ENCODE results near the gene RAB23. TPM values are rescaled to one million over a fixed set of nuclear protein-coding genes. Genes with fewer than 3 reads are reported as not detected.

The RAB23 gene
- total and polyA plus RNA-seq, 2 experiments from 2014 or later = 5.2 to 16.7 TPM

DNA sequence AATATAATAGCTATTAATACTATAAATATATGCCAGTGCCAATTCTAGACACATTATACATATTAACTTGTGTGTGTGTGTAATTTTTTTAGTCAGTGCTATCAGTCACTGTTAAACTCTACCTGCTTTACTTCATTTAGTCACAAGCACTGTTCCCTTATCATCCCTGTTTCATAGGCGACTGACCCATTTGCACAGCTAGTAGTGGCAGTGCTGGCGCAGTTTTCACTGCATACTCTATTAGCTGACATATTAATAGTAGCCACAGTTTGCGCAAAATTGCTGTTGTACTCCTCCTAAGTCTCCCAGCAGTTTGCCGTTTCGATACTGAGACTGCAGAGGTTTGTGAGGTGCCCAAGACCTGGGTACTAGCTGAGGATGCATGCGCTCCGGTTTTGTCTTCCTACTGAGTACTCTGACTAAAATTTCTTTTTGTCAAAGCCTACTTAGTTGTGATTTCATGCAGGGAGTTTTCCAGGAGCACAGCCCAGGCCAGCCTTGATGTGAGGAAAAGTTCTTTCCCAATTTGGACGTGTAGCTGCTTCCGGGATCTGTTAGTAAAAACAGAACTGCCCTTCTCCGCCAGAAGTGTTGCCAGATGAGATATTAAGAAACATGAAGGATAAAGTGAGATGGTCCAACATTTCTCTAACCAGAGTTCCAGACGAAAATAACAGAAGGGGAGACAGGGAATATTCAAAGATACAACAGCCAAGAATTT lies 44.4 kb downstream of the RAB23 start:
- no peak for DNase-seq (ENCODE audit: low spot score)
- Histone ChIP-seq H3F3A (replicated peaks; ENCODE audit: low read depth) (0 out of 2 replicates have a peak, but pooled peaks cover 2% of the 10 kb centered on the region), H3K27ac (ENCODE audit: low read depth) (peak overlapping the region; percentile 65; the same call in 1 of the 2 replicates), H4K20me1 (replicated peaks; ENCODE audit: insufficient read depth) (peaks cover 6% of the 10 kb centered on the region; the same call in 1 of the 2 replicates), H2AFZ (no peak overlapping the region), H3K4me1 (ENCODE audit: insufficient read depth) (peaks cover 23% of the 10 kb centered on the region), H3K4me3 (no peak overlapping the region), H3K9me2 (ENCODE audit: insufficient read depth) (no peaks in the 10 kb centered on the region), H3K27me3 (ENCODE audit: insufficient read depth) (peaks cover 12% of the 10 kb centered on the region), H3K36me3 (ENCODE audit: insufficient read depth) (no peaks in the 10 kb centered on the region), H3K79me2 (replicated peaks; ENCODE audit: insufficient read depth) (peaks cover 72% of the 10 kb centered on the region), H3K4me2 (no peak overlapping the region)
- peaks cover 33% of the 10 kb centered on the region for H3K4me1 Mint-ChIP-seq
- H3K9me3 Mint-ChIP-seq = no peaks in the 10 kb centered on the region
- no peak for ATAC-seq
- no peak overlapping the region for H3K4me3 Mint-ChIP-seq
- TF ChIP-seq STAT1 (IDR thresholded peaks at IDR 0.05; ENCODE audit: unreplicated experiment) = no peak
- no peak for TF ChIP-seq JUNB (IDR thresholded peaks at IDR 0.05; ENCODE audit: unreplicated experiment)
- TF ChIP-seq ZNF114 (CRISPR knock-in tag; IDR thresholded peaks at IDR 0.05) = no peak
- TF ChIP-seq ZNF462 (CRISPR knock-in tag; IDR thresholded peaks at IDR 0.05) = no peak
- no peak for TF ChIP-seq POLR2AphosphoS5 (IDR thresholded peaks at IDR 0.05; ENCODE audit: low read depth)
- no peak for TF ChIP-seq EZH2 (IDR thresholded peaks at IDR 0.05; ENCODE audit: low read depth, unreplicated experiment)
- no peak for TF ChIP-seq CREB1 (CRISPR knock-in tag; IDR thresholded peaks at IDR 0.05; ENCODE audit: low read depth)
- TF ChIP-seq, protein P1, sequence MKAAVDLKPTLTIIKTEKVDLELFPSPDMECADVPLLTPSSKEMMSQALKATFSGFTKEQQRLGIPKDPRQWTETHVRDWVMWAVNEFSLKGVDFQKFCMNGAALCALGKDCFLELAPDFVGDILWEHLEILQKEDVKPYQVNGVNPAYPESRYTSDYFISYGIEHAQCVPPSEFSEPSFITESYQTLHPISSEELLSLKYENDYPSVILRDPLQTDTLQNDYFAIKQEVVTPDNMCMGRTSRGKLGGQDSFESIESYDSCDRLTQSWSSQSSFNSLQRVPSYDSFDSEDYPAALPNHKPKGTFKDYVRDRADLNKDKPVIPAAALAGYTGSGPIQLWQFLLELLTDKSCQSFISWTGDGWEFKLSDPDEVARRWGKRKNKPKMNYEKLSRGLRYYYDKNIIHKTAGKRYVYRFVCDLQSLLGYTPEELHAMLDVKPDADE (IDR thresholded peaks at IDR 0.05) = no peak
- TF ChIP-seq REST (IDR thresholded peaks at IDR 0.05; ENCODE audit: unreplicated experiment) = no peak
- no peak for TF ChIP-seq EZH2phosphoT487 (IDR thresholded peaks at IDR 0.05; ENCODE audit: unreplicated experiment)
- no peak for TF ChIP-seq CTCF (conservative IDR thresholded peaks at IDR 0.05; ENCODE audit: low read depth in 2 of 2)
- TF ChIP-seq NANOG (IDR thresholded peaks at IDR 0.05; ENCODE audit: borderline replicate concordance) = no peak
- no peak for TF ChIP-seq ZNF331 (CRISPR knock-in tag; IDR thresholded peaks at IDR 0.05; ENCODE audit: low read depth)
- peaks cover 5% of the 10 kb centered on the region for H3K27me3 Mint-ChIP-seq (ENCODE audit: insufficient read depth, low read depth, poor library complexity)
- H3K36me3 Mint-ChIP-seq (ENCODE audit: low read depth) = peaks cover 3% of the 10 kb centered on the region; the same call in 2 of the 3 replicates
- no peak overlapping the region for H3K27ac Mint-ChIP-seq

Measured in GM23338 (cell line).